ENCODE results near the gene RPS27. TPM values are rescaled to one million over a fixed set of nuclear protein-coding genes. Genes with fewer than 3 reads are reported as not detected.
A peak's percentile ranks its signal among the peaks of the same experiment; 100 is the strongest.

The RPS27 gene
- total and polyA plus RNA-seq, 10 of the 15 experiments (the other 5 are each of a cell fraction or from before 2014, with no cell fraction given) = 2,708 to 14,234 (median 8,874) TPM

DNA sequence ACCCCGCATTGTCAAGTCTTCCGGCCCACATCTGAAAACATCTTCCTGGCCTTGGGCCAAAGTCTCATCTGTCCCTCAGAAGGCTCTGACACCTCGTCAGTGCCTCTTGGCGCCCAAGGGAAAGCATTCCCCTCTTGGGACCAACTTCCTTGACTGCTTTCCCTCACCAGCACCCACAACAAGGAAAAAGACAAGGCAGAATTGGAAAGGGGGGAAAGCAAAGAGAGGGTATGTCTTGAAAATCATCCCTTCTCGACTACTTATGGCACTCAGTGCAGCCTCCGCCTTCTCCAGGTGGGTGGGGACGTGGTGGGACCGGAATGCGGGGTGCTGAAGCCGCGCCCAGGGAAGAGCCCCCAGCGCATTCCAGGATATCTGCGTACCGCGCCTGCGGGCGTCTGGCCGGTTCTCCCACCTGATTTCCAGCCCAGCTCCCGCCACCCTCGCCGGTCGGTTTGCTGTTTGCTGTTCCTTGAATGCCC is 26.7 kb upstream of the RPS27 start (continued):
- TF ChIP-seq, protein P1, sequence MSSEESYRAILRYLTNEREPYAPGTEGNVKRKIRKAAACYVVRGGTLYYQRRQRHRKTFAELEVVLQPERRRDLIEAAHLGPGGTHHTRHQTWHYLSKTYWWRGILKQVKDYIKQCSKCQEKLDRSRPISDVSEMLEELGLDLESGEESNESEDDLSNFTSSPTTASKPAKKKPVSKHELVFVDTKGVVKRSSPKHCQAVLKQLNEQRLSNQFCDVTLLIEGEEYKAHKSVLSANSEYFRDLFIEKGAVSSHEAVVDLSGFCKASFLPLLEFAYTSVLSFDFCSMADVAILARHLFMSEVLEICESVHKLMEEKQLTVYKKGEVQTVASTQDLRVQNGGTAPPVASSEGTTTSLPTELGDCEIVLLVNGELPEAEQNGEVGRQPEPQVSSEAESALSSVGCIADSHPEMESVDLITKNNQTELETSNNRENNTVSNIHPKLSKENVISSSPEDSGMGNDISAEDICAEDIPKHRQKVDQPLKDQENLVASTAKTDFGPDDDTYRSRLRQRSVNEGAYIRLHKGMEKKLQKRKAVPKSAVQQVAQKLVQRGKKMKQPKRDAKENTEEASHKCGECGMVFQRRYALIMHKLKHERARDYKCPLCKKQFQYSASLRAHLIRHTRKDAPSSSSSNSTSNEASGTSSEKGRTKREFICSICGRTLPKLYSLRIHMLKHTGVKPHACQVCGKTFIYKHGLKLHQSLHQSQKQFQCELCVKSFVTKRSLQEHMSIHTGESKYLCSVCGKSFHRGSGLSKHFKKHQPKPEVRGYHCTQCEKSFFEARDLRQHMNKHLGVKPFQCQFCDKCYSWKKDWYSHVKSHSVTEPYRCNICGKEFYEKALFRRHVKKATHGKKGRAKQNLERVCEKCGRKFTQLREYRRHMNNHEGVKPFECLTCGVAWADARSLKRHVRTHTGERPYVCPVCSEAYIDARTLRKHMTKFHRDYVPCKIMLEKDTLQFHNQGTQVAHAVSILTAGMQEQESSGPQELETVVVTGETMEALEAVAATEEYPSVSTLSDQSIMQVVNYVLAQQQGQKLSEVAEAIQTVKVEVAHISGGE (CRISPR knock-in tag; IDR thresholded peaks at IDR 0.05) = no peak
- TF ChIP-seq, protein P2, sequence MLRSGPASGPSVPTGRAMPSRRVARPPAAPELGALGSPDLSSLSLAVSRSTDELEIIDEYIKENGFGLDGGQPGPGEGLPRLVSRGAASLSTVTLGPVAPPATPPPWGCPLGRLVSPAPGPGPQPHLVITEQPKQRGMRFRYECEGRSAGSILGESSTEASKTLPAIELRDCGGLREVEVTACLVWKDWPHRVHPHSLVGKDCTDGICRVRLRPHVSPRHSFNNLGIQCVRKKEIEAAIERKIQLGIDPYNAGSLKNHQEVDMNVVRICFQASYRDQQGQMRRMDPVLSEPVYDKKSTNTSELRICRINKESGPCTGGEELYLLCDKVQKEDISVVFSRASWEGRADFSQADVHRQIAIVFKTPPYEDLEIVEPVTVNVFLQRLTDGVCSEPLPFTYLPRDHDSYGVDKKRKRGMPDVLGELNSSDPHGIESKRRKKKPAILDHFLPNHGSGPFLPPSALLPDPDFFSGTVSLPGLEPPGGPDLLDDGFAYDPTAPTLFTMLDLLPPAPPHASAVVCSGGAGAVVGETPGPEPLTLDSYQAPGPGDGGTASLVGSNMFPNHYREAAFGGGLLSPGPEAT (IDR thresholded peaks at IDR 0.05; ENCODE audit: low read depth) = peak; percentile 25; the same call in 1 of the 2 replicates
- no peak for TF ChIP-seq ZNF687 (IDR thresholded peaks at IDR 0.05)
- no peak for TF ChIP-seq ZZZ3 (IDR thresholded peaks at IDR 0.05; ENCODE audit: control insufficient read depth, insufficient read length, low read depth)
- TF ChIP-seq, protein P3, sequence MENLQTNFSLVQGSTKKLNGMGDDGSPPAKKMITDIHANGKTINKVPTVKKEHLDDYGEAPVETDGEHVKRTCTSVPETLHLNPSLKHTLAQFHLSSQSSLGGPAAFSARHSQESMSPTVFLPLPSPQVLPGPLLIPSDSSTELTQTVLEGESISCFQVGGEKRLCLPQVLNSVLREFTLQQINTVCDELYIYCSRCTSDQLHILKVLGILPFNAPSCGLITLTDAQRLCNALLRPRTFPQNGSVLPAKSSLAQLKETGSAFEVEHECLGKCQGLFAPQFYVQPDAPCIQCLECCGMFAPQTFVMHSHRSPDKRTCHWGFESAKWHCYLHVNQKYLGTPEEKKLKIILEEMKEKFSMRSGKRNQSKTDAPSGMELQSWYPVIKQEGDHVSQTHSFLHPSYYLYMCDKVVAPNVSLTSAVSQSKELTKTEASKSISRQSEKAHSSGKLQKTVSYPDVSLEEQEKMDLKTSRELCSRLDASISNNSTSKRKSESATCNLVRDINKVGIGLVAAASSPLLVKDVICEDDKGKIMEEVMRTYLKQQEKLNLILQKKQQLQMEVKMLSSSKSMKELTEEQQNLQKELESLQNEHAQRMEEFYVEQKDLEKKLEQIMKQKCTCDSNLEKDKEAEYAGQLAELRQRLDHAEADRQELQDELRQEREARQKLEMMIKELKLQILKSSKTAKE (IDR thresholded peaks at IDR 0.05; ENCODE audit: low read depth, poor library complexity, severe bottlenecking) = peak; percentile 86
- no peak for TF ChIP-seq IRF4 (IDR thresholded peaks at IDR 0.05; ENCODE audit: low read depth, low read length)
- TF ChIP-seq IKZF2 (IDR thresholded peaks at IDR 0.05) = peak in 1 of 2 experiments; percentile 63; a peak in 3 of 4 replicates
- no peak for TF ChIP-seq ZNF207 (IDR thresholded peaks at IDR 0.05; ENCODE audit: borderline replicate concordance)
- no peak for TF ChIP-seq REST (IDR thresholded peaks at IDR 0.05; ENCODE audit: low read depth, low read length)
- TF ChIP-seq, protein P4, sequence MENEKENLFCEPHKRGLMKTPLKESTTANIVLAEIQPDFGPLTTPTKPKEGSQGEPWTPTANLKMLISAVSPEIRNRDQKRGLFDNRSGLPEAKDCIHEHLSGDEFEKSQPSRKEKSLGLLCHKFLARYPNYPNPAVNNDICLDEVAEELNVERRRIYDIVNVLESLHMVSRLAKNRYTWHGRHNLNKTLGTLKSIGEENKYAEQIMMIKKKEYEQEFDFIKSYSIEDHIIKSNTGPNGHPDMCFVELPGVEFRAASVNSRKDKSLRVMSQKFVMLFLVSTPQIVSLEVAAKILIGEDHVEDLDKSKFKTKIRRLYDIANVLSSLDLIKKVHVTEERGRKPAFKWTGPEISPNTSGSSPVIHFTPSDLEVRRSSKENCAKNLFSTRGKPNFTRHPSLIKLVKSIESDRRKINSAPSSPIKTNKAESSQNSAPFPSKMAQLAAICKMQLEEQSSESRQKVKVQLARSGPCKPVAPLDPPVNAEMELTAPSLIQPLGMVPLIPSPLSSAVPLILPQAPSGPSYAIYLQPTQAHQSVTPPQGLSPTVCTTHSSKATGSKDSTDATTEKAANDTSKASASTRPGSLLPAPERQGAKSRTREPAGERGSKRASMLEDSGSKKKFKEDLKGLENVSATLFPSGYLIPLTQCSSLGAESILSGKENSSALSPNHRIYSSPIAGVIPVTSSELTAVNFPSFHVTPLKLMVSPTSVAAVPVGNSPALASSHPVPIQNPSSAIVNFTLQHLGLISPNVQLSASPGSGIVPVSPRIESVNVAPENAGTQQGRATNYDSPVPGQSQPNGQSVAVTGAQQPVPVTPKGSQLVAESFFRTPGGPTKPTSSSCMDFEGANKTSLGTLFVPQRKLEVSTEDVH (IDR thresholded peaks at IDR 0.05; ENCODE audit: low read depth, partially characterized antibody) = no peak
